Eye (tissue), 1 donor: ENCODE data around the gene TMEM191B.
"Not testable (repeated sequence)": the region's sequence is repeated elsewhere in the genome, so short reads cannot be mapped to it uniquely, and the experiment has no call there.

Experiments used
- DNase-seq: peaks from one replicate; pipeline ENCODE4 v3.0.0-alpha.2; 2015

The TMEM191B gene

DNA sequence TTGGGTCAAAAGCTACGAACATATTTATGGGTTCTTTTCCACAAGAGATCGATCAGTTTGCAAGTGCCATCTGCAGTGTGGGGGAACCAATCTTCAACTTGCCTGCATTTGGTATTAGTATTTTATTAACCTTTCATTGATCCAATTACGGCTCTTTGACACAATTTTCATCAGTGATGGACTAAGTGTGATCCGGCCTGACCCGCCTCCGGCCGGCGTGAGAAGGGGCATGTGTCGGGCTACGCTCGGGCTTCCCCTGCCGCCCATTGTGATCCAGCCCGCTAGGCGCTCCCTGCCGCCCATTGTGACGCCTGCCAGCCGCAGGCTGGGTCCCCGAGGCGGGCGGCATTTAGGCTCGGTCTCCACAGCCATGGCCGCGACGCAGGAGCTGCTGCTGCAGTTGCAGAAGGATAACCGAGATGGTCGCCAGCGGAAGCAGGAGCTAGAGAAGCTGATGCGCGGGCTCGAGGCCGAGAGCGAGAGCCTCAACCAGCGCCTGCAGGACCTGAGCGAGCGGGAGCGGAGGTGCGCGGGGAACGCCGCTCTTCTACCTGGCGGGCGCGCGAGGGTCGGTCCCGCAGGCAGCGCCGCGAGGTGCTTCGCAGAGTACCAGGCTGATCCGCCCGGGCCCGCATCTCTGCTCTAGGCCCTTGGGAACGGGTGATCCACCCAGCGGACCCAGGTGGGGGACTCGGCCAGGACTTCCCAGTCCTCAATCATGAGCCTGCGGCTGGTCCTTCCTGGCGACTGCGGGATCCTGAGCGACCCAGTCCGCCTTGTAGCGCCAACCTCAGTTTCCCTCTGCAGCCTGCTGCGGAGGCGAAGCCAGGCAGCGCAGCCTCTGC, at the start of gene TMEM191B:
TMEM191B (plus strand) TSS at position 51 of the 845 bp plus-strand sequence; CDS start at position 230, 179 bp downstream.
- DNase-seq = not testable (repeated sequence)

GRCh38 chr22:18496227-18496626, 31.4 kb upstream of the TMEM191B start:
- not testable (repeated sequence) for DNase-seq

- DNase-seq = not testable (repeated sequence)
Measured at GRCh38 chr22:18511327-18511726, 16.3 kb upstream of the TMEM191B start.

DNA sequence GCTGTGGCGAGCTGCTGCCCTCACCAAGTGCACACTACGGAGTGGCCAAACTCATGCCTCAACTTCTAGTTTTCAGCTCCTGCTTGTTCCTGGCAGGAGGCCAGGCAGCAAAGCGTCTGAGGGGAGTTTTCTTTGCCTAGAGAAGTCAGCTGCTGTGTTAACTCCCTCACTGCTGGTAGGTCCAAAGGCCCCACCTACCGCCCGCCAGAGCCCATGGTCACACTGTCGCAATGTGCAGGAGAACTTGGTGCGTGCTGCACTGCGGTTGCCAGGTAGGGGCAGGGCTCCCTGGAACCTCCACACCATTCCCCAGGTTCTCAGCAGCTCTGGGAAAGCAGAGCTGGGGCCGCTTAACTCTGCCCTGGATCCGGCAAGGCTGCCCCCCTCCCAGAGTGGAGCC, 15.2 kb upstream of the TMEM191B start:
- DNase-seq = not testable (repeated sequence)

DNA sequence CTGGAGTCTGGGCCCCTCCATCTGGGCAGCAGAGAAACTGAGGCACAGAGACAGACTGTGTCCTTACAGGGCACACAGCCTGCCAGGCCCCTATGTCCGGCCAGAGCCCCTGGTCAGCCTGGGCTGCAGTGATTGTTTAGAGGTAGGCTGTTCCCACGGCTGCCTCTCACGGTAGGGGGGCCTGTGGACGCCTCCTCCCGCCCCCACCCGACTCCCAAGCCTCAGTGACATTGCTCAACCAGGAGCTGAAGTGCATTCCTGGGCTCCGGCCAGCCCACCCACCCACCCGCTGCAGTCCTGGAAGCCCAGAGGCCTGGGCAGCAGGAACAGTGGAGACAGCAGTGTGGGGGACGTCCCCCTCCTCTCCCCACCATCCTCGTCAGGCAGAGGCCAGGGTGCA, 14.1 kb upstream of the TMEM191B start:
- DNase-seq = not testable (repeated sequence)

GRCh38 chr22:18518061-18518460, 9.5 kb upstream of the TMEM191B start, which contains the start of gene GGTLC3:
Gene GGTLC3 (minus strand): TSS chr22:18518161. CDS start chr22:18517897, 264 bp downstream.
- not testable (repeated sequence) for DNase-seq

DNA sequence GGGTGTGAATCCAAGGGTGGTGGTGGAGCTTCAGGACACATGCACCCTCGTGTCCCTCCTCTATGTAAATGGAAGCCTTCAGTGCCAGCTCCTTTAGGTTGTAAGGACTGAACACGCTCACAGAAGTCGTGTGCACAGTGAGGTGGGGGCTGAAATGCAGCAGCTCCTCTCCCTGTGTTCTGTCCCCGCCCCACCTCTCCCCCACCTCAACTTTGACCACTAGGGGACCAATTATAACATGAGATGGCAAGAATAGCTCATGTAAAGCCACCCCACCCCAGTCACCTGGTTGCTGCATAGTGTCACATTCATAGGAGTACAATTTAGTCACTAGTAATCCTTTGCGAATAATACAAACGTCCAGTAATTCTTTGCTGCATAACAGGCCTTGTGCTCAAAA, 4.8 kb upstream of the TMEM191B start:
- not testable (repeated sequence) for DNase-seq

- DNase-seq = not testable (repeated sequence)
Measured at GRCh38 chr22:18523328-18523727, 4.3 kb upstream of the TMEM191B start.

DNA sequence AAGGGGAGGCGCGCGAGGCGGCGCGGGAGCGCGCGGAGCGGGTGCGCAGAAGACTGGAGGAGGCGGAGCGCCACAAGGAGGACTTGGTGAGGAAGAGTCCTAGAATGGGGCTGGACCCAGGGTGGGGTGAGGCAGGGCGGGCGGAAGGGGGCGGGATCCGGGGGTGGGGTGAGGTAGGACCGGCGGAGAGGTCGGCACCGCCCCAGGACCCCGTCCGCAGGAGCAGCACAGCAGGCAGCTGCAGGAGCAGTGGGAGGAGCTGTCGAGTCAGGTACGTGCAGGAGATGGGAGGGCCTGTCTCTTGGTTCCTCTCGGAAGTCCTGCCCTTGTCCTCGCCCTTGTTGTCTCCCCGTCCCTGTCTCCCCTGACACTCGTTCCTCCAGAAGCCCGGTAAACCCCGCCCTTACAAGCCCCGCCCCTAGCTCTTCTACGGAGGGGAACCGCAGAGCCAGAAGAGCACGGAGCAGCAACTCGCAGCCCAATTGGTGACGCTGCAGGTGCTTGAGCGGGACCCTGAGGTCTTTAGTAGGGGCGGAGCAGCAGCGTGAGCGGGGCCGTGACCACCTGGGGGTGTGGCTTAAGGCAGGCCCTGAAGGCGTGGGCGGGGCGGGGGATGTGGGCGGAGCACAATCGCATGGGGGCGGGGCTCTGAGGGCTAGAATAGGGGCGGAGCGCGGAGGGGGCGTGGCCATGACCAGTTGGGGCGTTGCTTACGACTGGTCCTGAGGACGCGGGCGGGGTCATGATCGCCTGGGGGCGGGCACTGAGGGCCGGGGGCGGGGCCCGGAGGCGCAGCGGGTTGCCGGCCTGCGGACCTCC, 1.2 kb downstream of the TMEM191B start:
- peak; percentile 90 for DNase-seq

DNA sequence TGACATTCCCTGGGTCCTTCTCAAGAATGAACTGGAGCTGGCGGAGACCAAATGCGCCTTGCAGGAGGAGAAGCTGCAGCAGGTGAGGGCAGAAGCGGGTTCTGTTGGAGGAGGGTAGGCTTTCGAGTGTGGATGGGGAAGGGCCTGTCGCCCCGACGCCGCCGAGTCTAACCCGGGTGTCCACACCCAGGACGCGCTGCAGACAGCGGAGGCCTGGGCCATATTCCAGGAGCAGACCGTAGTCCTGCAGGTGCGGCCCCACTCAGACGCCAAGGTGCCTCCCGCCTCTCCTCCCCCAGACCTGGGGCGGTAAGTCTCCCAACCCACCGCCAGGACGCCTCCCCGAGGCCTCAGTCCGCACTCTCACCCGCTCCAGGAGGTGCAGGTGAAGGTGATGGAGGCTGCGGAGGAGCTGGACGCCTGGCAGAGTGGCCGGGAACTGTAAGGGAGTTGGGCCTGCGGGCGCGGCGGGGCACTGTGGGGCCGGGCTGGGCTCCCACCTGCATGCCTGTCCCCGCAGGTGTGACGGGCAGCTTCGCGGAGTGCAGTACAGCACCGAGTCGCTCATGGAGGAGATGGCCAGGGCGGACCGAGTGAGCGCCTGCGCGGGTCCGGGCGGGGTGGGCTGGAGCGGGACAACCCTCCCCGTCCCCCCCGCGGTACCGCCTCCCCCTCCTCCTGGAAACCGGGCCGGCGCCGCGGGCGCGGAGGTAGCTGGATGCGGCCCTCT, 2.0 kb downstream of the TMEM191B start:
- not testable (repeated sequence) for DNase-seq

DNA sequence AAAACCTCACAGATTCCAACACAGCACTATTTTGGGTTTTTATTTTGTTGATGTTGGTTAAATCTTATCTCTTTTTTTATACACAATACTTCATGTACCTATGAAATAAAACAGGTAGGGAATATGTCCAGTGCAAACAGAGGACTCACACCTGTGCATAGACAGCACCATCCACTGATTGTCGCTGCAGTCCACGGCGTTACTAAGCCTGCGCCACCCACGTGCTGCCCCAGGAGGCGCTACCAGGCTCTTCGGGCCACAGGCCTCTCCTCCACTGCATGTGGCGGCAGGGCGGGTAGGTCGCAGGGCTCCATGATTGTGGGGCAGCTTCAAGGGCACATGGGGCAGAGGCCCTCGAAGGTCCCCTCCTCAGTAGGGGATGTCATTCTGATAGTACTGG, 6.0 kb downstream of the TMEM191B start:
- not testable (repeated sequence) for DNase-seq

DNA sequence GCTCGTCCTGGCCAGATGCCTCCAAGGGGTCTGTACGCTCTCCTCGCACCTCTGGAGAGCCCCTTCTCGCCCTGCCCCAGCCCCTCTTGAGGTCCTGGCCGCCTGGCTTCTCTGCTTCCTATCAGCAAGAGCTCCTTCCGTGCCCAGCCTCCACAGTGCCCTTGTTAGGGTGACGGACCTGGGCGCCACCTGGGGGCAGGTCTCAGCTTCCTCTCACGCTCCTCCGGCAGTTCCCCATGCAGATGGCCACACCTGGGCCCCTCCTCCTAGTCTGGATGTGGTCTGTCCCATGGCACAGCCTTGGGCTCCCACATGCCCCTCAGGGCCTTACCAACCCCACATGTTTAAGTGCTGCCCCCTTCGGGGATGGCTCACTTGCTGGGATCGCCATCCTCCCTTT, 6.7 kb downstream of the TMEM191B start:
- not testable (repeated sequence) for DNase-seq

- DNase-seq = not testable (repeated sequence)
Measured at GRCh38 chr22:18539994-18540393, 12.4 kb downstream of the TMEM191B start.

DNA sequence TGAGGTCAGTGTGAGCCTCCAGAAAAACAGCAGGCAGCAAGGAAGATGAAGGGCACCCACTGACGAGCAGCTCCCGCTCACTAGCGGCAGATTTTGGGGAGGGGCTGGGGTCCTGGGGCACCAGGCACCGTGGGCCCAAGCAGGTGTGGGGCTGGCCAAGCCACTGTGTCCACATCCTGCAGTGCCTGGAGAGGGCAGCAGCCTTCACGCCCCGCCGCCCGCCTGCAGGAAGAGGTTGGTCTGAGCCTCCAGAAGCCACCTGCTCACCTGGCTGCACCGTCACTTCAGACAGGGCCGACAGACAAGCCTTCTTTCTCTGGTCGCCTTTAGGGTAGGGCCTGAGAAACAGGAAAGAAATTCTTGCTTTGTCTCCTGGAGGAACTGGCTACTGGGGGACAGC, 15.8 kb downstream of the TMEM191B start:
- DNase-seq = not testable (repeated sequence)

DNA sequence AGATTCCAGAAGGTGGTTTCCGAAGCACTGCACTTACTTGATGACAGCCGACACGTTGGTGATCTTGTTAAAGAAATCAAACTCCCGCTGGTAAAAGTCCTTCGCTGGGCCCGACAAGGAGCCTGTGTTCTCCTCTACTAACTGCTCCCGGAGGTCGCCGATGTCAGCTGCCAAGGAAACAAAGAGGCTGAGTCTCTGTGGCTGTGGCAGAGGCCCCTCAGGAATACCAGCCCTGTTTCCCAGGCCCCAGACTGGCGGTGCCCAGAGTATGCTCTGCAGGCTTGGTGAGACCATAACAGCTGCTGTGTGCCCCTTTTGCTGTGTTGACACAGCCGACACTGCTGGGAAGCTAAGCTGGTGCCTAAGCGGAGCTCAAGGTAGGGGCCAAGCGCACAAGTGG, 17.0 kb downstream of the TMEM191B start:
- DNase-seq = peak; percentile 0

DNA sequence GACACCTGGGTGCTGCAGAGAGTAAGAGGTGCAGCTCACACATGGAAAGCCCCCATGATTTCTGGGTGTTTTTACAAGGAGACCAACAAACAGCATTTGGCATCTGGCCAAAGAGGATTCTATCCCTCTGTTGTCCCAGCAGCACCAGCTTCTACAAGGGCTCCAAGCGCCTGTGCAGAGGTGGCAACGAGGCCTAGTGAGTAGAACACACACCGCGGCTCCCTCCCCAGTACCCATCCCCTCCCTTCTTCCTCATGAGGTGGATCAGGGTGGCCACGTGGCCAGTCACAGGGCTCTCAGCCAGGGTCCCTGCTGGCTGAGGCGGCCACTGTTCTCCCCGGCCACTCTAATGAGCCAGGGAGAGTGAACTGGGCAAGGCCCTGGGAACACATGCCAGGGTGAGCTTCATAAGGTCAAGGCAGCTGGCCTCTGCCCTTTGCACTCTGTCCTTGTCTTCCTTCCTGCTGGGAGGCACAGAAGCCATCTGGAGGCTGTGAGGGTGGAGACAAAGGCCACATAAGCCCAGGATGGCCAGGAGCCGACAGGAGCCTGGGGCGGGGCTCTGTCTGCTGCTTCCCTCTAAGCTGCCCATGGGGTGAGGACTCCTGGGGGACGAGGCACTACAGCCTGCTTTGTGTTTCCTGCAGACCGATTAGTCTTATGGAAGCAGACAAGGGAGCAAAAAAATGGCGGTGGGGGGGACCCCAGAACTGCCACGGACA, 22.0 kb downstream of the TMEM191B start:
- DNase-seq = peak; percentile 2

GRCh38 chr22:18551046-18551445, 23.4 kb downstream of the TMEM191B start:
- DNase-seq = not testable (repeated sequence)

- not testable (repeated sequence) for DNase-seq
Measured at GRCh38 chr22:18552839-18553597, 25.4 kb downstream of the TMEM191B start.

- not testable (repeated sequence) for DNase-seq
Measured at GRCh38 chr22:18554280-18555256, 27.0 kb downstream of the TMEM191B start.

DNA sequence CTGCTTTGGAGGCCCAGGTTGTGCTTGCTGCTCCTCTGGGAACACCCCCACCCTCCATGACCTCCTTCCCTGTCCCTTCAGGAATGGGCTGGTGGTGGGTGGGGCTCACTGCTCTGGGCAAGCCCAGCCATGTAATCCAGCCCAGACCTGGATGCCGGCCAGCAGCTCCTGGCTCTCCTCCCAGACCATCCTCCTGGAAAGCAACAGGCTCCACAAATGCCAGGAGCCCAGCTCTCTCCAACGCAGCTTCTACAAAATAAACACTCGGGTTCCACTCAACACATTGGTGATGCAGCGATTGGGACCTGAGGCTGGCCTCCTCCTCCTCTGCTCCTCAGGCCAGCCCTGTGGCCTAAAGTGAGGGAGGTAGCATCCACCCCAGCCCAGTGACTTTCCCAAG, 30.9 kb downstream of the TMEM191B start:
- not testable (repeated sequence) for DNase-seq
